ENCODE data around the gene ABCC1. TPM values are rescaled to one million over a fixed set of nuclear protein-coding genes. Genes with fewer than 3 reads are reported as not detected.

The ABCC1 gene
- total RNA-seq, 1 experiment from 2014 or later, result 56.4 TPM

DNA sequence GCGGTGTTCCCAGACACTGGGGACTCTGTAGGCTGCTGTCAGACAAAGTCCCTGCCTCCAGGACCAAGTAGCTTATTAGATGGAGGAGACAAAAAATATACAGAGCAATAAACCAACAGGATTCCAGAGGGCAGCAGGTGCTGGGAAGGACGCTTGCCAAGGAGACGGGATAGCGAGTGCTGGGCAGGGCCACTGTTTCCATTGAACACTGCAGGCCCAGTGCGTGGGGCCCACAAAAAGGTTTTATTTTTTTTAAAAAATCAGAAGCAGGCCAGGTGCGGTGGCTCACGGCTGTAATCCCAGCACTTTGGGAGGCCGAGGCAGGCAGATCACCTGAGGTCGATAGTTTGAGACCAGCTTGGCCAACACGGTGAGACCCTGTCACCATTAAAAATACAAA lies 189.6 kb downstream of the ABCC1 start:
- H3K18ac ChIP-seq (ENCODE audit: insufficient read length, low read depth, low read length), result no peak overlapping the region
- H3K4me1 ChIP-seq (ENCODE audit: insufficient read depth, low read length), result no peaks in the 10 kb centered on the region
- no peaks in the 10 kb centered on the region for H3K27me3 ChIP-seq (ENCODE audit: insufficient read depth, low read length)
- no peak overlapping the region for H2BK15ac ChIP-seq (ENCODE audit: low read depth, low read length)
- no peak overlapping the region for H3K56ac ChIP-seq (ENCODE audit: insufficient read length, low read depth, low read length)
- no peak overlapping the region for H2AFZ ChIP-seq (ENCODE audit: low read length)
- TF ChIP-seq, protein P1, sequence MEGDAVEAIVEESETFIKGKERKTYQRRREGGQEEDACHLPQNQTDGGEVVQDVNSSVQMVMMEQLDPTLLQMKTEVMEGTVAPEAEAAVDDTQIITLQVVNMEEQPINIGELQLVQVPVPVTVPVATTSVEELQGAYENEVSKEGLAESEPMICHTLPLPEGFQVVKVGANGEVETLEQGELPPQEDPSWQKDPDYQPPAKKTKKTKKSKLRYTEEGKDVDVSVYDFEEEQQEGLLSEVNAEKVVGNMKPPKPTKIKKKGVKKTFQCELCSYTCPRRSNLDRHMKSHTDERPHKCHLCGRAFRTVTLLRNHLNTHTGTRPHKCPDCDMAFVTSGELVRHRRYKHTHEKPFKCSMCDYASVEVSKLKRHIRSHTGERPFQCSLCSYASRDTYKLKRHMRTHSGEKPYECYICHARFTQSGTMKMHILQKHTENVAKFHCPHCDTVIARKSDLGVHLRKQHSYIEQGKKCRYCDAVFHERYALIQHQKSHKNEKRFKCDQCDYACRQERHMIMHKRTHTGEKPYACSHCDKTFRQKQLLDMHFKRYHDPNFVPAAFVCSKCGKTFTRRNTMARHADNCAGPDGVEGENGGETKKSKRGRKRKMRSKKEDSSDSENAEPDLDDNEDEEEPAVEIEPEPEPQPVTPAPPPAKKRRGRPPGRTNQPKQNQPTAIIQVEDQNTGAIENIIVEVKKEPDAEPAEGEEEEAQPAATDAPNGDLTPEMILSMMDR (conservative IDR thresholded peaks at IDR 0.05), result no peak
- H3K9me3 ChIP-seq (ENCODE audit: control insufficient read depth, low read depth, low read length), result no peaks in the 10 kb centered on the region
- H3K36me3 Mint-ChIP-seq (ENCODE audit: insufficient read depth in 1 of 3, low read depth in 3 of 3), result peaks cover 31 to 82% (median 78%) of the 10 kb centered on the region in 3 experiments; a peak in 6 of 7 replicates
- no peak overlapping the region for H2AK5ac ChIP-seq (ENCODE audit: insufficient read length, low read length)
- H3K23me2 ChIP-seq (ENCODE audit: insufficient read length, low read depth, low read length, poor library complexity, severe bottlenecking), result no peaks in the 10 kb centered on the region
- H3K27ac ChIP-seq (ENCODE audit: insufficient read length, low read depth, low read length), result no peak overlapping the region
- H3K79me2 ChIP-seq (ENCODE audit: insufficient read depth, low read length), result no peaks in the 10 kb centered on the region
- H3K27me3 Mint-ChIP-seq (ENCODE audit: low read depth), result no peaks in the 10 kb centered on the region
- H2BK120ac ChIP-seq (ENCODE audit: low read depth, low read length, poor library complexity, severe bottlenecking), result no peak overlapping the region
- H3K9me3 Mint-ChIP-seq, result no peaks in the 10 kb centered on the region
- no peak for DNase-seq
- no peak overlapping the region for H4K91ac ChIP-seq (ENCODE audit: insufficient read length, low read depth, low read length)
- H4K8ac ChIP-seq (replicated peaks; ENCODE audit: insufficient read length, low read depth, low read length), result no peak overlapping the region
- no peak overlapping the region for H3K4ac ChIP-seq (ENCODE audit: low read depth, low read length)
- H2BK5ac ChIP-seq (ENCODE audit: insufficient read length, low read length), result no peak overlapping the region
- no peak overlapping the region for H2BK20ac ChIP-seq (ENCODE audit: low read depth, low read length, poor library complexity, severe bottlenecking)
- H3K79me1 ChIP-seq (ENCODE audit: insufficient read depth, low read depth, low read length, poor library complexity, severe bottlenecking), result no peaks in the 10 kb centered on the region
- H4K20me1 ChIP-seq (ENCODE audit: control insufficient read depth, insufficient read depth, insufficient read length), result no peaks in the 10 kb centered on the region
- H3K27ac Mint-ChIP-seq, result no peak overlapping the region
- H3K23ac ChIP-seq (ENCODE audit: insufficient read length, low read depth, low read length), result no peak overlapping the region
- H3K4me1 Mint-ChIP-seq, result peaks cover 10 to 14% of the 10 kb centered on the region in 2 experiments
- no peak overlapping the region for H2BK12ac ChIP-seq (ENCODE audit: insufficient read length, low read depth, low read length)
- no peak overlapping the region for H3K9ac ChIP-seq (ENCODE audit: extremely low read depth, insufficient read length, low read length)
- H3K4me3 Mint-ChIP-seq, result no peak overlapping the region
- H3K14ac ChIP-seq (ENCODE audit: insufficient read depth, low read length), result no peak overlapping the region
- no peak overlapping the region for H4K5ac ChIP-seq (ENCODE audit: insufficient read length, low read depth, low read length)
- no CpG with 5 or more reads among the region's 10 CpGs for WGBS (ENCODE audit: extremely low coverage, insufficient read length, low lambda C conversion rate)
- no peak overlapping the region for H3T11ph ChIP-seq (ENCODE audit: low read length)
- no peak overlapping the region for H3K4me2 ChIP-seq (ENCODE audit: insufficient read depth, insufficient read length, low read length)
